Gastrocnemius medialis (tissue), 4 donors: ENCODE data around the gene GLRA1. TPM values are rescaled to one million over a fixed set of nuclear protein-coding genes. Genes with fewer than 3 reads are reported as not detected.

Experiments
- ATAC-seq, 2 donors: fragments of 150-250 bp; one replicate each; pipeline ENCODE4 v1.9.1; 2016
- DNase-seq, 2 donors: peaks; one replicate each; pipeline ENCODE4 v3.0.0-alpha.2; 2019
- H3K27ac ChIP-seq, 4 donors: fragments of 200-600 bp; sonication (generic); 1 replicate in 1 of 4; 2 replicates in 3 of 4; pipeline ENCODE4 v1.5.1; 2016 to 2018; ENCODE audit warnings: mild to moderate bottlenecking in 2 of 4, moderate library complexity in 1 of 4
- H3K27me3 ChIP-seq, 3 donors: fragments of 200-600 bp; sonication (generic) in 2 of 3; 1 replicate in 1 of 3; 2 replicates in 2 of 3; pipeline versions ENCODE4 v1.5.1 to v1.6.0; 2016 to 2019; ENCODE audit warnings: mild to moderate bottlenecking in 1 of 3, moderate library complexity in 1 of 3
- H3K36me3 ChIP-seq, 2 donors: fragments of 200-600 bp; sonication (generic) in 1 of 2; one replicate each; pipeline ENCODE4 v1.5.1; 2017 to 2018
- H3K4me1 ChIP-seq, 2 donors: fragments of 200-600 bp; sonication (generic) in 1 of 2; one replicate each; pipeline ENCODE4 v1.5.1; 2016 to 2017; ENCODE audit warnings: mild to moderate bottlenecking in 2 of 2
- H3K4me3 ChIP-seq, 4 donors: fragments of 200-600 bp; sonication (generic) in 3 of 4; 1 replicate in 1 of 4; 2 replicates in 3 of 4; pipeline ENCODE4 v1.5.1; 2016 to 2019; ENCODE audit warnings: mild to moderate bottlenecking in 2 of 4
- H3K9me3 ChIP-seq, 3 donors: fragments of 200-600 bp; sonication (generic) in 2 of 3; 1 replicate in 1 of 3; 2 replicates in 2 of 3; pipeline ENCODE4 v1.5.1; 2016 to 2019
- POLR2A ChIP-seq, 2 donors: fragments of 450-650 bp; IDR thresholded peaks; one replicate each; pipeline ENCODE4 v1.6.1; 2017; ENCODE audit warnings: antibody characterized with exemption in 2 of 2, mild to moderate bottlenecking in 2 of 2, moderate library complexity in 2 of 2
- in situ Hi-C, 4 donors: fragments of 200-750 bp; cut with MboI; loops; one replicate each; pipeline versions ENCODE4 v1.15.0 to v1.8.0; 2017; ENCODE audit warnings: low sequenced_read_pairs in 4 of 4
- intact Hi-C: fragments of 100-400 bp; cut with DNase I; formaldehyde crosslinking; loops from one replicate; pipeline ENCODE4 v1.15.1; 2023; ENCODE audit warnings: low total_unique reads
- total RNA-seq, 4 donors: library from RNA; depleted of rRNA; stranded (reverse); fragments of >200 nt; gene quantifications; one replicate each; pipeline versions ENCODE4 v1.1.0 to v1.2.3, GENCODE V29; 2016
- TF ChIP-seq, protein P1 (sequence below), 5 experiments: fragments of 450-650 bp in 3 of 5; fragments of 200-600 bp in 2 of 5; sonication (generic) in 2 of 5; IDR thresholded peaks in 4 of 5; conservative IDR thresholded peaks in 1 of 5; 1 replicate in 4 of 5; 2 replicates in 1 of 5; pipeline ENCODE4 v1.5.1; 2016 to 2019; ENCODE audit warnings: antibody characterized with exemption in 5 of 5, mild to moderate bottlenecking in 3 of 5, moderate library complexity in 3 of 5

GLRA1 gene
- total RNA-seq, 4 donors from 2014 or later, result not detected

DNA sequence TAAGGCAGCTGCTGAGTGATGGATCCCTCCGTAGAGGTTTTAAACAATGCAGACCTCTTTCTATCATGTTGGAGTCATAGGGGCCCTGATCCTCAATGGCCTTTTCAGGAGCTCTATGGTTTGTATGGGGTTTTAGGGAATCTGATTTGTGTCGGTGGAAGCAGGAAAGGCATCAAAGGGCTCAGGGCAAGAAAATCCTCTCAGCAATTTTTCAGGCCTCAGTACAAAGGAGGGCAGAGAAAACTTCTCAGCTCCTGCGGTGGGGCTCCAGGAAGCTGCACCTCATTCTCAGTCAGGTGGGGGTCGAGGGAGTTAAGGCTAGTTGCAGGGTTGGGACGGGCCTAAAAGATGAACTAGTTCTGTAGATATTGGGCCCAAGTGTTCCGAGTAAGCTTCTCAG is 35.0 kb downstream of the GLRA1 start:
- Histone ChIP-seq H3K27ac (no peak overlapping the region), H3K36me3 (no peaks in the 10 kb centered on the region), H3K27me3 (no peaks in the 10 kb centered on the region), H3K4me1 (no peaks in the 10 kb centered on the region), H3K4me3 (no peak overlapping the region), H3K9me3 (no peaks in the 10 kb centered on the region)
- no peak for ATAC-seq
- intact Hi-C loops, result no loop called here
- TF ChIP-seq, protein P1, sequence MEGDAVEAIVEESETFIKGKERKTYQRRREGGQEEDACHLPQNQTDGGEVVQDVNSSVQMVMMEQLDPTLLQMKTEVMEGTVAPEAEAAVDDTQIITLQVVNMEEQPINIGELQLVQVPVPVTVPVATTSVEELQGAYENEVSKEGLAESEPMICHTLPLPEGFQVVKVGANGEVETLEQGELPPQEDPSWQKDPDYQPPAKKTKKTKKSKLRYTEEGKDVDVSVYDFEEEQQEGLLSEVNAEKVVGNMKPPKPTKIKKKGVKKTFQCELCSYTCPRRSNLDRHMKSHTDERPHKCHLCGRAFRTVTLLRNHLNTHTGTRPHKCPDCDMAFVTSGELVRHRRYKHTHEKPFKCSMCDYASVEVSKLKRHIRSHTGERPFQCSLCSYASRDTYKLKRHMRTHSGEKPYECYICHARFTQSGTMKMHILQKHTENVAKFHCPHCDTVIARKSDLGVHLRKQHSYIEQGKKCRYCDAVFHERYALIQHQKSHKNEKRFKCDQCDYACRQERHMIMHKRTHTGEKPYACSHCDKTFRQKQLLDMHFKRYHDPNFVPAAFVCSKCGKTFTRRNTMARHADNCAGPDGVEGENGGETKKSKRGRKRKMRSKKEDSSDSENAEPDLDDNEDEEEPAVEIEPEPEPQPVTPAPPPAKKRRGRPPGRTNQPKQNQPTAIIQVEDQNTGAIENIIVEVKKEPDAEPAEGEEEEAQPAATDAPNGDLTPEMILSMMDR (IDR thresholded peaks at IDR 0.05 in 4 of 5, conservative IDR thresholded peaks at IDR 0.05 in 1 of 5), result no peak
- TF ChIP-seq POLR2A (IDR thresholded peaks at IDR 0.05), result no peak
- DNase-seq, result no peak
- in situ Hi-C loops, result no loop called here

DNA sequence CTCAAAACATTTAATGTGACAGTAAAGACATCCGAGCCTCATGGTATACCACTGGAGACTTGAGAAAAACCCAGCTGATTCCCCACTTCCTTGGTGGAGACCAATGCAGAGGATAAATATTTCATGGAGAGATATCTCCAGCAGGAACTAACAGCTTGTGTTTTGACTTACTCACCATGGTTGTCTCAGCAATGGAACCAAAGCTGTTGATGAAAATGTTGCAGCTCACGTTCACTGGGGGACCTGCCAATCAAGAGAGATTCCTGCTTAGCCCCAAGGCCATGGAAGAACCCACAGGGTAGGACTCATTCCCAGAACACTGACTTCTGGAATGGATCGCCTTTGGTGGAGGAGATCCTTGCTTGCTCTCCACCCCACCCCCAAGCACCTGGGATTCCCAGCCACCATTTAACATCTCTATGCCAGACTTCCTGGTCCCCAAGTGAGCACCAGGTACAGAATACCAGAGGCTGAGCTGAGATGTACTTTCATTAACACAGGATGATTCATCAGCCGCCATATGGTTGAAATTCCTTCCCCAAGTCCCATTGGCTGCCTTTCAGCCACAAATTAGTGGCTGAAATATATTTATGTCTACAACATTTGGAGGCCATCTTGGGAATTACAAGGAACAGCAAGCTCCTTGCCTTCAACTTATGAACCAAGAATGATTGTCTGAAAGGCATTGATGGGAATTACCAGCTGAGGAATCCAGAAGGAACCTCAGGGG is 37.9 kb downstream of the GLRA1 start:
- in situ Hi-C loops, result no loop called here

DNA sequence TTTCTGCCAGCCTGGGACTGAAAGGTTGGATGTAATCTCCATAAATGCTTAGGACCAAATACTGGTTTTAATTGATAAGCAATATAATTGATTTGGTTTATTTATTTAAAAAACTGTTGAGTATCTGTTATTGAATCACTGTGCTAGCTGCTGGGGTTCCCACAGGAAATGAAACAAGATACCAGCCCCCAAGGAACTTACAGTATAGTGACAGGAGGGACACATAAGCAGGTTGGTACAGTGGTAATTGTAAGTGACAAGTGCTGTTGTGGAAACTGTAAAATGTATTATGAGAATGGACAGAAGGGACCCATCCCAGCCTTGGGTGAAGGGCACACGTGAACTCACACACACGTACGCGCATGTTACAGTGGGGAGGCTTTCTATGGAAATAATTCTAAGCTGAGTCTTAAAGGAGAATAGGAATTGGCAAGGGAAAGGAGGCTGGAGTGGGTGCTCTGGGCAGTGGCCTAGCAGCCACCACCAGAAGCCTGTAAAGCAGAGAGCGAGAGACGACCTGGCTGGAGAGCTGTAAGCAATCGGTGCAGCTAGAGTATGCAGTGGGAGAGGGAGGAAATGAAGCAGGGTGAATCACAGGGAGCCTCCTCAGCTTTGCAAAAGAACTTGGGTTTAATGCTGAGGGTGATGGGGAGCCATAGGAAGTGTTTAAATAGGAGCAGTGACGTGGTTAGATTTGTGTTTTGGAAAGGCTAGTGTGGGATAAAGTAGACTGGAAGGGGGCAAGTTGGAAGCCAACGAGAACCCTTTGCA is 39.3 kb downstream of the GLRA1 start:
- no peak for ATAC-seq
- Histone ChIP-seq H3K9me3 (no peaks in the 10 kb centered on the region), H3K36me3 (no peaks in the 10 kb centered on the region), H3K4me3 (no peak overlapping the region), H3K27ac (no peak overlapping the region), H3K4me1 (peaks cover 3 to 5% of the 10 kb centered on the region in 2 donors), H3K27me3 (no peaks in the 10 kb centered on the region)
- DNase-seq, result no peak
- TF ChIP-seq POLR2A (IDR thresholded peaks at IDR 0.05), result no peak
- TF ChIP-seq, protein P1 (IDR thresholded peaks at IDR 0.05 in 4 of 5, conservative IDR thresholded peaks at IDR 0.05 in 1 of 5), result no peak
- in situ Hi-C loops (no loop called here), intact Hi-C loops (no loop called here)

More for the DNA sequence above, 37.9 kb downstream of the GLRA1 start:
- Histone ChIP-seq H3K4me3 (no peak overlapping the region), H3K4me1 (no peaks in the 10 kb centered on the region), H3K9me3 (no peaks in the 10 kb centered on the region), H3K36me3 (no peaks in the 10 kb centered on the region), H3K27me3 (no peaks in the 10 kb centered on the region), H3K27ac (no peak overlapping the region)
- DNase-seq (no peak), ATAC-seq (no peak)
- TF ChIP-seq, protein P1 (IDR thresholded peaks at IDR 0.05 in 4 of 5, conservative IDR thresholded peaks at IDR 0.05 in 1 of 5), result no peak
- no peak for TF ChIP-seq POLR2A (IDR thresholded peaks at IDR 0.05)
- intact Hi-C loops, result no loop called here

DNA sequence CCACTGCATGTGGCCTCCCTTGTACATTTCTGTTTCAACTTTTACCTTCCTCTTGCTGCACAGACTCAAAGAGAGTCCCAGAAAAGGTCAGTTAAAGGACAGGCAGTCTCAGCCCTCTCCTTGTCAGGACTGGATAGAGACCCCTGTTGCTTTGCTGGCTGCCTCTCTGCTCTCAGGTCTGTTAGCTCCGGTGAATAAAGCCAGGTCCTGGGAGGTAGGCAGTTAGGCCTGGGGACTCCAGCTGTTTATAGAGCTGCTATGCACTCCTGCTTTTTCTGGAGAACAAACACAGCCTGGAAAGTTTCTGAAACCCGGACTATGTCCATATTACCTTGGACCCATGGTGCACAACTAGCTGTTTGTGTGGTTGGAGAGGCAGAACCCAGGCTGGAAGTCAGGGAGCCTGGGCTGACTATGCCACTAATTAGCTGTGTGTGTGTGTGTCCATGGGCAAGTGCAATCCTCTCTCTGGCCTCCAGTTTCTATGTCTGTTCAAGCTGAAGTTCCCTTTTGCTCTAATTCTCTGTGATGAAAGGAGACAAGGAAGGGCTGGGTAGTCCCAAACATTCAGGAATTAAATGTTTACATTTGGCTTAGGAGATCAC is 42.9 kb downstream of the GLRA1 start:
- intact Hi-C loops (no loop called here), in situ Hi-C loops (no loop called here)
- H3K27ac ChIP-seq, result no peak overlapping the region

More for the DNA sequence above, 42.9 kb downstream of the GLRA1 start:
- DNase-seq (no peak), ATAC-seq (no peak)
- TF ChIP-seq, protein P1 (IDR thresholded peaks at IDR 0.05 in 4 of 5, conservative IDR thresholded peaks at IDR 0.05 in 1 of 5), result no peak
- TF ChIP-seq POLR2A (IDR thresholded peaks at IDR 0.05), result no peak
- H3K4me1 ChIP-seq, result peaks cover 9 to 11% of the 10 kb centered on the region in 2 donors
- H3K27me3 ChIP-seq, result no peaks in the 10 kb centered on the region
- H3K4me3 ChIP-seq, result no peak overlapping the region
- H3K9me3 ChIP-seq, result no peaks in the 10 kb centered on the region
- no peaks in the 10 kb centered on the region for H3K36me3 ChIP-seq
